ENCODE measurements around the gene MRPL57. TPM values are rescaled to one million over a fixed set of nuclear protein-coding genes. Genes with fewer than 3 reads are reported as not detected.
A peak's percentile ranks its signal among the peaks of the same experiment; 100 is the strongest.
"Not testable (repeated sequence)": the region's sequence is repeated elsewhere in the genome, so short reads cannot be mapped to it uniquely, and the experiment has no call there.

Gene MRPL57
- total RNA-seq, 2 donors from 2014 or later = 51.5 to 89.6 TPM

DNA sequence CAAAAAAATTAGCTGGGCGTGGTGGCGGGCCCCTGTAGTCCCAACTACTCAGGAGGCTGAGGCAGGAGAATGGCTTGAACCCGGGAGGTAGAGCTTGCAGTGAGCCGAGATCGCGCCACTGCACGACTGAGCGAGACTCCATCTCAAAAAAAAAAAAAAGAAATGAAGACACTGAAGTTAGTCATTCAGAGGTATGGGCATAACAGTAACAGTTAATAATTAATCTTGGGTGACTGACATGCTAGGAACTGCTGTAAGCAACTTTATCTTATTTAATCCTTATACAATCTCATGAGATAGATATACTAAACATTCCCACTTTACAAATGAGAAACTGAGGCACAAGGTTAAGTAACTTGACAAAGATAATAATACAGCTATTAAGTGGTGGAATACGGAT, 5.0 kb upstream of the MRPL57 start:
- Histone ChIP-seq H3K4me1 (replicated peaks) (no peaks in the 10 kb centered on the region), H3K27me3 (replicated peaks; ENCODE audit: insufficient read depth) (no peaks in the 10 kb centered on the region), H3K4me3 (no peak overlapping the region), H3K9me3 (no peaks in the 10 kb centered on the region), H3K27ac (no peak overlapping the region), H3K36me3 (no peaks in the 10 kb centered on the region)
- intact Hi-C loops (cut with DNase I) = loop anchor here (10.0 kb wide), 1 partner anchor 303 kb away; no protein-coding TSS in a partner anchor
- TF ChIP-seq CTCF (IDR thresholded peaks at IDR 0.05) (no peak), POLR2AphosphoS5 (IDR thresholded peaks at IDR 0.05) (no peak), POLR2A (IDR thresholded peaks at IDR 0.05) (no peak)
- DNase-seq (ENCODE audit: low spot score) = no peak
- WGBS = 94% methylated on average over 9 of the region's 9 CpGs

- not testable (repeated sequence) for H3K27me3 ChIP-seq (replicated peaks; ENCODE audit: insufficient read depth); H3K4me3 ChIP-seq; H3K9me3 ChIP-seq; H3K27ac ChIP-seq; H3K36me3 ChIP-seq; H3K4me1 ChIP-seq (replicated peaks); DNase-seq (ENCODE audit: low spot score)
- intact Hi-C loops (cut with DNase I) = loop anchor here (10.0 kb wide), 1 partner anchor 301 kb away; no protein-coding TSS in a partner anchor
- WGBS = 0% methylated on average over 1 of the region's 1 CpG
Observed at GRCh38 chr13:21173767-21174166, 2.7 kb upstream of the MRPL57 start.

- 2% methylated on average over 12 of the region's 13 CpGs for WGBS
- Histone ChIP-seq H3K9me3 (no peaks in the 10 kb centered on the region), H3K27ac (peak overlapping the region in 1 of 2 donors; percentile 91), H3K4me1 (replicated peaks) (no peaks in the 10 kb centered on the region), H3K27me3 (replicated peaks; ENCODE audit: insufficient read depth) (no peaks in the 10 kb centered on the region), H3K4me3 (peak overlapping the region; percentile 58 to 79), H3K36me3 (no peaks in the 10 kb centered on the region)
- no peak for TF ChIP-seq POLR2AphosphoS5 (IDR thresholded peaks at IDR 0.05)
- no peak for TF ChIP-seq POLR2A (IDR thresholded peaks at IDR 0.05)
- no peak for TF ChIP-seq CTCF (IDR thresholded peaks at IDR 0.05)
- DNase-seq (ENCODE audit: low spot score) = no peak
- intact Hi-C loops (cut with DNase I) = loop anchor here (10.0 kb wide), 1 partner anchor 299 kb away; no protein-coding TSS in a partner anchor
Observed at GRCh38 chr13:21175656-21176214, 723 bp upstream of the MRPL57 start.

- intact Hi-C loops (cut with DNase I) = loop anchor here (10.0 kb wide), 1 partner anchor 298 kb away; no protein-coding TSS in a partner anchor
Observed at GRCh38 chr13:21176982-21177284, 475 bp downstream of the MRPL57 start.

DNA sequence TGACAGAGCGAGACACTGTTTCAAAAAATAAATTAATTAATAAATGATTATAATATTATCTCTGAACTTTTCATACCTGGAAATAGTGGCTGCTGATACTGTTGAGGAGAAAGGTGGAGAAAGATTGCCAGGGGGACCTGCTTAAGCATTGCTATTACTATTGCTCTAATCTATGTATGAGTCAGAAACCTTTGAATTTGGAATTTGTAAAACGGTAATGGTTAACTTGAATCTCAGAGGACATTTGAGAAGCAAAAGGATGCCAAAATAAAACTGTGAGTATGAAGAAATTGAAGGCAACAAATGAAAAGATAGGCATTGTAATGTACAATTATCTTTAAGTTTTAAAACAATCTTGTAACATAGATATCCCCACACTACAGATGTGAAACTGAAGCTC, 5.2 kb downstream of the MRPL57 start:
- no peaks in the 10 kb centered on the region for H3K4me1 ChIP-seq (replicated peaks)
- H3K27me3 ChIP-seq (replicated peaks; ENCODE audit: insufficient read depth) = no peaks in the 10 kb centered on the region
- H3K27ac ChIP-seq = no peak overlapping the region
- no peak for DNase-seq (ENCODE audit: low spot score)
- no peaks in the 10 kb centered on the region for H3K36me3 ChIP-seq
- 97% methylated on average over 2 of the region's 2 CpGs for WGBS
- no peaks in the 10 kb centered on the region for H3K9me3 ChIP-seq
- TF ChIP-seq CTCF (IDR thresholded peaks at IDR 0.05) (no peak), POLR2AphosphoS5 (IDR thresholded peaks at IDR 0.05) (no peak), POLR2A (IDR thresholded peaks at IDR 0.05) (no peak)
- intact Hi-C loops (cut with DNase I) = no loop called here
- no peak overlapping the region for H3K4me3 ChIP-seq

More at GRCh38 chr13:21176982-21177284, 475 bp downstream of the MRPL57 start:
- Histone ChIP-seq H3K27me3 (replicated peaks; ENCODE audit: insufficient read depth) (no peaks in the 10 kb centered on the region), H3K4me1 (replicated peaks) (no peaks in the 10 kb centered on the region), H3K36me3 (no peaks in the 10 kb centered on the region), H3K27ac (peak overlapping the region; percentile 91 to 93), H3K9me3 (no peaks in the 10 kb centered on the region), H3K4me3 (peak overlapping the region; percentile 58 to 79)
- no peak for DNase-seq (ENCODE audit: low spot score)
- TF ChIP-seq POLR2A (IDR thresholded peaks at IDR 0.05) (no peak), POLR2AphosphoS5 (IDR thresholded peaks at IDR 0.05) (no peak), CTCF (IDR thresholded peaks at IDR 0.05) (no peak)
- under 1% methylated on average over 22 of the region's 26 CpGs for WGBS

- H3K27ac ChIP-seq; H3K36me3 ChIP-seq; H3K4me1 ChIP-seq (replicated peaks); H3K9me3 ChIP-seq; DNase-seq (ENCODE audit: low spot score); intact Hi-C loops (cut with DNase I); H3K4me3 ChIP-seq; H3K27me3 ChIP-seq (replicated peaks; ENCODE audit: insufficient read depth): not testable (repeated sequence)
- WGBS = 84% methylated on average over 10 of the region's 35 CpGs
Observed at GRCh38 chr13:21186410-21186809, 10.0 kb downstream of the MRPL57 start.

- WGBS = 63% methylated on average over 2 of the region's 2 CpGs
- H3K27ac ChIP-seq; H3K4me1 ChIP-seq (replicated peaks); DNase-seq (ENCODE audit: low spot score); H3K36me3 ChIP-seq; H3K4me3 ChIP-seq; H3K27me3 ChIP-seq (replicated peaks; ENCODE audit: insufficient read depth); H3K9me3 ChIP-seq; intact Hi-C loops (cut with DNase I): not testable (repeated sequence)
Observed at GRCh38 chr13:21194756-21195155, 18.3 kb downstream of the MRPL57 start.

DNA sequence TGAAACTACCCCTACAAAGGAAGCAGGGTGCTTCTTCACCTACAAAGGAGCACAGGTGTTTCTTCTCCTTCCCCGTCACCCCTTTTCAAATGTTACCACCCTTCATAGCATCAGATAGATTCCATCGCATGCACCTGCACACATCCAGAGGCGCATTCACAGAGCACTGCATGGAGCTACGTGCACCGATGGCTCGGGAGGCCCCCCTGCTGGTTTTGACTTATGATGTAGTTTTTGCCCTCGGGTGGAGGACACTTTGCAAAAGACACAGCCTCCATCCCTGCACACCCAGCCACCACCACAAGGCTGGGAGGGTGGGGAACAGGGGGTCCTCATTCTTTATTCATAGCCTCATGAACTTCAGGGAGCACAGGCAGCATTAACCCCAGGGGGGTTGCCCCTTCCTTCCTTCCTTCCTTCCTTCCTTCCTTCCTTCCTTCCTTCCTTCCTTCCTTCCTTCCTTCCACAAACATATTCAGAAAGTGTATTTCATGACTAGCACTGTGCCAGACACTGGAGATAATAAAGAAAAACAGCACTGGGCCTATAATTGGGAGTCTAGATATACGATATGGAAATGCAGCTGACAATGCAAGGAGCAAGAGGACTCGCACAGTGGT, 21.3 kb downstream of the MRPL57 start:
- H3K9me3 ChIP-seq; H3K27ac ChIP-seq; H3K4me3 ChIP-seq; H3K4me1 ChIP-seq (replicated peaks); intact Hi-C loops (cut with DNase I); H3K27me3 ChIP-seq (replicated peaks; ENCODE audit: insufficient read depth); H3K36me3 ChIP-seq; DNase-seq (ENCODE audit: low spot score): not testable (repeated sequence)
- WGBS = 88% methylated on average over 9 of the region's 9 CpGs

Measured in prostate gland (tissue), 2 donors.